ENCODE data around the gene GAS1.

- TF ChIP-seq CTCF (conservative IDR thresholded peaks at IDR 0.05; ENCODE audit: low read length) (no peak), EZH2phosphoT487 (IDR thresholded peaks at IDR 0.05; ENCODE audit: borderline replicate concordance) (no peak)
These were observed 15.4 kb upstream of the GAS1 start for GRCh38 chr9:86962692-86963091.
